SK-N-SH (cell line): ENCODE measurements around the gene DCST1. TPM values are rescaled to one million over a fixed set of nuclear protein-coding genes. Genes with fewer than 3 reads are reported as not detected.

Source experiments
- CTCF ChIA-PET: fragments of 300-600, 350-600 bp; formaldehyde crosslinking; extraction: SDS; loops from one replicate; lab custom pipeline; 2021; lab: Yijun Ruan, JAX
- POLR2A ChIA-PET: fragments of 350-600 bp; sonication (Branson Sonifier 250); formaldehyde crosslinking; extraction: SDS; loops from one replicate; lab custom pipeline; 2020; ENCODE audit warnings: antibody characterized with exemption, inconsistent platforms; lab: Yijun Ruan, JAX
- DNase-seq: peaks from one replicate; pipeline ENCODE4 v3.0.0; 2012
- H2AFZ ChIP-seq: fragments of 200-600 bp; sonication (generic); 2 replicates; pipeline ENCODE4 v1.8.1; 2016; ENCODE audit warnings: antibody characterized with exemption, mild to moderate bottlenecking, low read depth
- H3F3A ChIP-seq: fragments of 200-600 bp; sonication (generic); replicated peaks from 2 replicates; pipeline ENCODE3; 2016; ENCODE audit warnings: antibody characterized with exemption, mild to moderate bottlenecking; ENCODE audit not compliant: insufficient read depth
- H3K27ac ChIP-seq, 2 experiments: fragments of 200-500 bp in 1 of 2; fragments of 200-600 bp in 1 of 2; sonication (Bioruptor generic) in 1 of 2; sonication (generic), shearing (Covaris generic) in 1 of 2; 2 replicates each; pipeline versions ENCODE4 v1.5.1 to v1.6.1; 2014 to 2016; ENCODE audit warnings: low read depth in 2 of 2, inconsistent platforms in 1 of 2, low read length in 1 of 2, mild to moderate bottlenecking in 1 of 2, mixed read lengths in 1 of 2
- H3K27me3 ChIP-seq: fragments of 200-600 bp; sonication (generic), shearing (Covaris generic); 2 replicates; pipeline ENCODE4 v1.6.1; 2016; ENCODE audit warnings: mixed run types; ENCODE audit not compliant: insufficient read depth
- H3K36me3 ChIP-seq, 2 experiments: fragments of 200-500 bp in 1 of 2; fragments of 200-600 bp in 1 of 2; sonication (Bioruptor generic) in 1 of 2; sonication (generic) in 1 of 2; replicated peaks in 1 of 2; 2 replicates each; pipeline versions ENCODE3 to v1.5.1; 2014 to 2016; ENCODE audit warnings: low read length in 1 of 2, mild to moderate bottlenecking in 1 of 2; ENCODE audit not compliant: insufficient read depth in 2 of 2, control insufficient read depth in 1 of 2
- H3K4me1 ChIP-seq, 2 experiments: fragments of 200-500 bp in 1 of 2; fragments of 200-600 bp in 1 of 2; sonication (Bioruptor generic) in 1 of 2; sonication (generic), shearing (Covaris generic) in 1 of 2; 2 replicates each; pipeline versions ENCODE4 v1.5.1 to v1.6.1; 2014 to 2016; ENCODE audit warnings: low read depth in 1 of 2, low read length in 1 of 2, mixed run types in 1 of 2; ENCODE audit not compliant: insufficient read depth in 2 of 2, control insufficient read depth in 1 of 2
- H3K4me2 ChIP-seq: fragments of 200-600 bp; sonication (generic), shearing (Covaris generic); 2 replicates; pipeline ENCODE4 v1.6.1; 2017; ENCODE audit warnings: mixed run types
- H3K4me3 ChIP-seq, 2 experiments: fragments of 200-500 bp in 1 of 2; fragments of 200-600 bp in 1 of 2; sonication (Bioruptor generic) in 1 of 2; sonication (generic), shearing (Covaris generic) in 1 of 2; 2 replicates each; pipeline versions ENCODE4 v1.5.1 to v1.8.1; 2014 to 2016; ENCODE audit warnings: low read depth in 2 of 2, inconsistent platforms in 1 of 2, low read length in 1 of 2, mild to moderate bottlenecking in 1 of 2, mixed read lengths in 1 of 2, moderate library complexity in 1 of 2
- H3K79me2 ChIP-seq: fragments of 200-600 bp; sonication (generic); 2 replicates; pipeline ENCODE4 v1.8.1; 2017; ENCODE audit warnings: mild to moderate bottlenecking; ENCODE audit not compliant: insufficient read depth
- H3K9ac ChIP-seq: fragments of 200-600 bp; sonication (generic); 2 replicates; pipeline ENCODE4 v1.6.1; 2017; ENCODE audit warnings: mixed run types
- H3K9me2 ChIP-seq: fragments of 200-600 bp; sonication (generic); 2 replicates; pipeline ENCODE4 v1.6.1; 2017; ENCODE audit warnings: mixed run types
- H3K9me3 ChIP-seq: fragments of 200-600 bp; sonication (generic); 2 replicates; pipeline ENCODE4 v1.6.1; 2017; ENCODE audit warnings: mixed run types, mild to moderate bottlenecking, moderate library complexity
- H4K20me1 ChIP-seq: fragments of 200-600 bp; sonication (generic); 2 replicates; pipeline ENCODE4 v1.6.1; 2017; ENCODE audit warnings: mild to moderate bottlenecking, mixed run types; ENCODE audit not compliant: insufficient read depth
- CHD2 ChIP-seq: fragments of 150-350 bp; IDR thresholded peaks from 2 replicates; pipeline ENCODE4 v1.6.1; 2018; ENCODE audit warnings: low read length; ENCODE audit not compliant: partially characterized antibody
- CTCF ChIP-seq: fragments of 200-600 bp; sonication (generic); IDR thresholded peaks from 2 replicates; pipeline ENCODE4 v1.6.1; 2017; ENCODE audit warnings: antibody characterized with exemption, mild to moderate bottlenecking, moderate library complexity
- EP300 ChIP-seq, 2 experiments: IDR thresholded peaks; 2 replicates each; pipeline versions ENCODE4 v1.4.0 to v1.6.1; 2012; ENCODE audit warnings: borderline replicate concordance in 1 of 2, low read depth in 1 of 2, low read length in 1 of 2
- EZH2phosphoT487 ChIP-seq: fragments of 200-600 bp; sonication (generic); IDR thresholded peaks from 2 replicates; pipeline ENCODE4 v1.6.1; 2017; ENCODE audit warnings: low read depth, mixed run types, mild to moderate bottlenecking, antibody characterized with exemption, moderate library complexity, borderline replicate concordance
- FOXJ3 ChIP-seq: sonication (generic); formaldehyde crosslinking; IDR thresholded peaks from 2 replicates; pipeline ENCODE4 v1.5.1; 2020; ENCODE audit warnings: mild to moderate bottlenecking, missing genetic modification reagents
- FOXM1 ChIP-seq: IDR thresholded peaks from 2 replicates; pipeline ENCODE4 v1.4.0; 2012; ENCODE audit warnings: low read depth, mild to moderate bottlenecking
- GABPA ChIP-seq: IDR thresholded peaks from 2 replicates; pipeline ENCODE4 v1.4.0; 2012; ENCODE audit warnings: low read depth, mild to moderate bottlenecking
- MAX ChIP-seq: IDR thresholded peaks from 2 replicates; pipeline ENCODE4 v1.4.0; 2012; ENCODE audit warnings: low read depth
- MEF2A ChIP-seq: IDR thresholded peaks from 2 replicates; pipeline ENCODE4 v1.4.0; 2012; ENCODE audit warnings: low read depth, borderline replicate concordance
- MXI1 ChIP-seq: IDR thresholded peaks from 2 replicates; pipeline ENCODE4 v1.6.1; 2012; ENCODE audit warnings: mild to moderate bottlenecking, low read depth, low read length, improper control_type of control experiment
- NFIC ChIP-seq: IDR thresholded peaks from 2 replicates; pipeline ENCODE4 v1.4.0; 2012; ENCODE audit warnings: borderline replicate concordance
- PBX3 ChIP-seq: IDR thresholded peaks from 2 replicates; pipeline ENCODE4; 2012
- RFX5 ChIP-seq: IDR thresholded peaks from 2 replicates; pipeline ENCODE4 v1.6.1; 2012; ENCODE audit warnings: mild to moderate bottlenecking, improper control_type of control experiment, low read length
- RXRA ChIP-seq: IDR thresholded peaks from 2 replicates; pipeline ENCODE4 v1.4.0; 2012; ENCODE audit warnings: low read depth, mild to moderate bottlenecking, borderline replicate concordance
- SIN3A ChIP-seq: IDR thresholded peaks from 2 replicates; pipeline ENCODE4 v1.6.1; 2012; ENCODE audit warnings: low read depth, mild to moderate bottlenecking, low read length, moderate library complexity, borderline replicate concordance
- TEAD4 ChIP-seq: IDR thresholded peaks from 2 replicates; pipeline ENCODE4 v1.4.0; 2012; ENCODE audit warnings: mild to moderate bottlenecking, borderline replicate concordance; ENCODE audit not compliant: insufficient read depth
- WGBS: methylation state at CpG from one replicate; pipeline ENCODE4 v1.1.6; 2017; ENCODE audit warnings: low lambda C conversion rate; 5-methylcytosine and 5-hydroxymethylcytosine counted together
- polyA plus RNA-seq, 3 experiments: library from polyadenylated mRNA; depleted of rRNA; stranded (reverse); fragments of >200 nt; gene quantifications; 2 replicates each; pipeline ENCODE4 v1.2.3, GENCODE V29; 2012
- TF ChIP-seq, protein P1 (sequence below): IDR thresholded peaks from 2 replicates; pipeline ENCODE4 v1.4.0; 2012; ENCODE audit warnings: low read depth, borderline replicate concordance

DCST1 gene
- polyA plus RNA-seq, 1 of the 3 experiments (the other 2 are of a cell fraction) = not detected

GRCh38 chr1:155037851-155038441 is 4.3 kb downstream of the DCST1 start:
- Histone ChIP-seq H3K79me2 (no peaks in the 10 kb centered on the region), H3K36me3 (no peaks in the 10 kb centered on the region), H2AFZ (no peak overlapping the region), H3K9me3 (no peaks in the 10 kb centered on the region), H3K9me2 (no peaks in the 10 kb centered on the region), H3K4me1 (no peaks in the 10 kb centered on the region), H3K27me3 (no peaks in the 10 kb centered on the region), H4K20me1 (no peaks in the 10 kb centered on the region), H3K27ac (no peak overlapping the region), H3K4me3 (no peak overlapping the region), H3F3A (no peaks in the 10 kb centered on the region), H3K4me2 (no peak overlapping the region), H3K9ac (no peak overlapping the region)
- CTCF ChIA-PET = interaction anchor here (0.6 to 26.0 kb wide), 5 partner anchors 21 to 52 kb away, joined by 3 to 573 read pairs (median 3); partner anchors contain the start of genes EFNA3 and EFNA4
- no peak for DNase-seq
- 76% methylated on average over 6 of the region's 6 CpGs for WGBS
- POLR2A ChIA-PET = no interaction called here
- TF ChIP-seq GABPA (no peak), MXI1 (no peak), FOXJ3 (CRISPR knock-in tag) (no peak), FOXM1 (no peak), EP300 (IDR thresholded peaks at IDR 0.05; ENCODE audit: borderline replicate concordance in 1 of 2, low read depth in 1 of 2, low read length in 1 of 2) (no peak), CHD2 (no peak), EZH2phosphoT487 (no peak), SIN3A (no peak), PBX3 (no peak), NFIC (no peak), MAX (no peak), CTCF (no peak), TEAD4 (no peak), RXRA (no peak), RFX5 (no peak), MEF2A (no peak)
- TF ChIP-seq, protein P1, sequence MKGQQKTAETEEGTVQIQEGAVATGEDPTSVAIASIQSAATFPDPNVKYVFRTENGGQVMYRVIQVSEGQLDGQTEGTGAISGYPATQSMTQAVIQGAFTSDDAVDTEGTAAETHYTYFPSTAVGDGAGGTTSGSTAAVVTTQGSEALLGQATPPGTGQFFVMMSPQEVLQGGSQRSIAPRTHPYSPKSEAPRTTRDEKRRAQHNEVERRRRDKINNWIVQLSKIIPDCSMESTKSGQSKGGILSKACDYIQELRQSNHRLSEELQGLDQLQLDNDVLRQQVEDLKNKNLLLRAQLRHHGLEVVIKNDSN = no peak
